ENCODE measurements around the gene KCNH2.
"Not testable (repeated sequence)": the region's sequence is repeated elsewhere in the genome, so short reads cannot be mapped to it uniquely, and the experiment has no call there.

KCNH2 gene

DNA sequence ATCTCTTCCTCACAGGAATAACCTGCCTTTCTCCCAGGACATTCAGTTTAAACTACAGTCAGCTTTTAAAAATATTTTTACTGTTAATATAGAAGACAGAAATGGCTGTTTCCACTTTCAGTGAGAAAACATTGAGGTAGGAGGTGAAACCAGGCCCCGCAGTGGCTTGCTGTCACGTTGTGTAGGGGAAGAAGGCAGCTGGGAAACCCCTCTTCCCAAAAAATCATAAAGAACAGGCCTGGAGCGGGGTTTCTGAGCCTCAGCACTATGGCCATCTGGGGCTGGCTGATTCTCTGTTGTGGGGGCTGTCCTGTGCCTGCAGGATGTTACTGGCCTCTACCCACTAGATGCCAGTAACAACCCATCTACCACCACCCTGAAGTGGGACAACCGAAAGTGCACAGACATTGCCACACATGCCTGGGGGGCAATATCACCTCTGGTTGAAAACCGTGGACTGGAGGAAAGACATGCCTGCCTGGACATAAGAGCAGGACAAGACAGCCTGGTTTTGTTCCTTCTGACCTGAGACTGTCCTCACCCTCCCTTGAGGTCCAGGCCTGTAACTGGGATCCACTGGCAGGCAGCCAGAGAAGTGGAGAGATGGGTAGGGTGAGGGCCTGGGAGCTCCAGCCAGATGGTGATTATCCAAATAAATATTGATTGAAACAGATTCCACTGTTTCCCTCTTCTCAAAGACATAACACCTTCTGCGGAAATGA lies 43.9 kb downstream of the KCNH2 start:
- no peak for DNase-seq

DNA sequence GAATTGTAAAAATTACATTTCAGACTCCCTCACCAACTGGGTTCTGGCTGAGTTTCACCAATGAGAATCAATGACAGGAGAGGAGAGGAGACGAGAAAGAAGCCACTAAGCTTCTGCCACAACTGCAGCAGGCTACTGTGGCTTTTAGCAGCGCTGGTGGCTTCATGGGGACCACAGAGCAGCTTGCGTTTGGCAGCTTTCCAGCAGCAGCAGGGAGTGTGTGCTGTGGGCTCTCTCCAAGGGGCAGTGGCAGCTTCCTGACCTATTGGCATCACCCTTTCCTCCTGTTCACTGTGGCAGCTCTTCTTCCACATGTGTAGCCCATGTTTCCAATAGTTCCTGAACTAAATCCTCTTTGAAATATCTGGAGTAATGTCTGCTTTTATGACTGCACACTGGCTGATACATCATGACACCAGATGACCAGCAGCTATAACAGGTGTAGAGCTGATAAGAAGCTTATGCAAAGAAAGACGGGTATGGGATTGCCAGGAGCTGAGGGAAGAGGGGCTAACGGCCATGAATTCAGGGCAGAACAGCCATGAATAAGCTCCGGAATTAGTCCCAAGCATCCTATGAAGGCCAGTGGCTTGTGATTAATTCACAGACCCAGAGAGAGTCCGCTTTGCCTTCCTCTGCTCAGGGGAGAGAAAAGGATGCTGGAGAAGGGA lies 46.8 kb downstream of the KCNH2 start:
- no peak for DNase-seq

DNA sequence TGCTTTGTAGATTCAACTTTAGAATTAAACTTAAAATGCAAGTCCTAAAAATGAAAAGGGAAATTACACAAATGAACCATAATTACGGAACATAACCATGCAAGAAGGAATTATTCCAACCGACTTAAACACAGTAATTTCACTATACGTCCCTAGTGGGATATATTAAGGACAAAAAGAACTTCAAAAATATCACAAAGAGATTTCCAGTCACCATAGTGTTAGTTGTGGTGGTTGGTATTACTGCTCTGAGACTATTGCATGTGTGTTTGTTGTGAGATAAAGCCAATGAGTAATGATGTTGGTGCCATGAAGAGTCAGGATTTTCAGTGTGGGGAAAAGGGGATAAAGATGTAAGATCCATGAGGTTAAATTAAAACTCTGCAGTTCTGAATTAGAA lies 49.6 kb downstream of the KCNH2 start:
- no peak for DNase-seq

DNA sequence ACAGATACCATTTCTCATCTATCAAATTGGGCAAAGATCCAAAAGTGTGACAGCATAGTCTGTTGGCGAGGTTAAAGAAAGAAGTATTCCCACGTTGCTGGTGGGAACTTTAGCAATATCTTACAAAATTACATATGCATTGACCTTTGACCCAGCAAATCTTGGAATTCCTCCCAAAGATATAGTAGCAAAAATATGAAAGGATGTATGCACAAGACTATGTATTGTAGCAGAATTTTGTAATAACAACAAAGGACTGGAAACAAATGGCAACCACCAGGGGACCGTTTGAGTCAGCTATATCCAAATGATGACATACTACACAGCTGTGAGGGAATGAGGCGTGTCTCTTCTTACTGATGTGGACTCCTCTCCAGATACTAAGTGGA lies 50.2 kb downstream of the KCNH2 start:
- no peak for DNase-seq

DNA sequence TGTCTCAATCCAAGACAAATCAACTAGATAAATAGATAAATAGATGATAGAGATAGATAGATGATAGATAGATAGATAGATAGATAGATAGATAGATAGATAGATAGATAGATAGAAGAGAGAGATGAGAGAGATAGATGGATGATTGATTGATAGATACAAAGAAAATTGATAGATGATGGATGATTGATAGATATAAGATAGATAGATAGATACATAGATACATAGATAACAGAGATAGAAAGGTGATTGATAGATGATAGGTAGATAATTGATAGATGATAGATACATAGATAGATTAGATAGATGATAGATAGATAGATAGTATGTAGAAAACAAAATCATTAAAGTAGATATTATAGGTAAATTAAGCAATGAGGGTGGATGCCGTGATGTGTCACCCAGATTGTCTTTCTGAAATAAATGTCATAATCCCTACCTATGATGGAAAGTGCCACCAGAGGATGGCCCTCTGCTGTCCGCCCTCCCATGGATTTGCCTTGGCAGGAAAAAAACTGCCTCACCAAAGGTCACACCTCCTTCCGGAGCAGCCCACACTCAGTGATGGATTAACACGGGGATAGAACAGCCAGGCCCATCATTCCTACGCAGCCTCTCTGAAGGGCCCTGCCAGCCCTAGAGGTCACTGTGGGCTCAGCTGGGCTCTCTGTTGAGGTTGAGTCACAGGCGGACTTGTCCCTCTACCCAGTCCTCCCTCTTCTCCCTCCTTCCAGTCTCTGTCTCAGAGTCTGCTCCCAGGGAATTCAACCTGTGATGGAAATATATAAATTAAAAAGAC lies 50.8 kb downstream of the KCNH2 start:
- no peak for DNase-seq

DNA sequence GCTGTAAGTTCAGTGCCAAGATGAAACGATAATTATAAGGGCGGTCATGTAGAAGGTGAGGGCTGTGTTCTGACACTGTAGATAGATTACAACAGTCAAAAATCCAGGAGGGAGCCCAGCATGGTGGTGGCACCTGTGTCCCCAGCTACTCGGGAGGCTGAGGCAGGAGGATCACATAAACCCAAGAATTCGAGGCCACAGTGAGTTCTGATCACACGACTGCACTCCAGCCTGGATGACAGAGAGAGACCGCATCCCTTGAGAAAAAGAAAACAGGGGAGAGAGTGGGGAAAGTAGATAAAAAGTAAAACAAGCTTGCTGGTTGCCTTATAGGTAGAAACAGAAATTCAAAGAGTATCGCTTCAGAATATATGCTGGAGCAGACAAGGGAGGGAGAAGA lies 52.1 kb downstream of the KCNH2 start:
- no peak for DNase-seq

DNA sequence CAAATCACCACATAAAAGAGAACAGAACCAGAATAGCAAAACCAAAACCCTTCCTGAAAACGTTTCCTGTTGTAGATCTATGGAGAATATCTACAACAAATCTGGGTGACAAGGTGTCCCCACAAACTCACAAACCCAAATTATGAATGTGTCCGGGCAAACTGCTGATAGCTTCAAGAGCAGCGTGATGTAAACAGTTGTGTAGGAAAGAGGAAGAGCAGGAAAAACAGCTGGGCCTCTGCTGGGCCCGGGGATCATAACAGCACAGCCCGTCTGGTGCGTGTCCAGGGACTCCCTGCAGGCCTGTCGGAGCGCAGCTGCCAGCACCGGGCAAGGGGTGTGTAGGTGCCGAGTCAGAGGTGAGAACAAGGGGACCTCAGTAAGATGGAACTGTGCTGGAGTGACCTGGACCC lies 53.7 kb downstream of the KCNH2 start:
- peak; percentile 18 to 48 (median 36) for DNase-seq

DNA sequence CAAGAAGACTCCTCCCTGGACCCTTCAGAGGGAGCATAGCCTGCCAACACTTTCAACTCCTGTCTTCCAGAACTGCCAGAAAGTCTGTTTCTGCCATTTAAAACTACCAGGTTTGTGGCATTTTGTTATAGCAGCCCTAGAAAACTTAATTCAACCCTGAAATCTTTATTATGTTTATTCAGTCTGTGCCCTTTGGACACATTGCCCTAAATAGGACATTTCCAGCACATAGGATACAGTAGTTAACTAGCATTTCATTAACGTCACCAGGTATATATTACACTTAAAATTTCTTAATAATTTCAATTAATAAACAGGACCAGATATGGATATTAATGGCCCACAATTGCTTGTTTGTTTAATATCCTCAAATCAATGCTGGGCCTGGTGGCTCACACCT lies 54.3 kb downstream of the KCNH2 start:
- no peak for DNase-seq

DNA sequence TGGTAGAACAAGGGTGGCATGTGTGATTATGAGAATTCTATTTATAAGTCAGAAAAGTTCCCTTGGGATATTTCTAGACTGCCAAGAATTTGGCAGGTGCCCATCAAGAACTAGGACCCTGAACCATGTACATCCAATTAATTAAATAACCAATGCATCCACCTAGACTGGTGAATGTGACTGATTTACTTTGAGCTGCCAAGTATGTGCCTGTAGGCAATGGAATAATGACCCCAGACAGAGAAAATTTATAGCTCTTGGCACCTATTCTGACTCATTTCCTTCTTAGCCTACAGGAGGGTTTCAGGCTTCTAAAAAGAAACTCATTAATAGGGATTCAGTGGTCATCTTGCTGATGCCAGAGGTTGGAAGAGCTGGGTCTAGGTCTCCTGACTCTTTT lies 54.9 kb downstream of the KCNH2 start:
- DNase-seq: no peak

DNA sequence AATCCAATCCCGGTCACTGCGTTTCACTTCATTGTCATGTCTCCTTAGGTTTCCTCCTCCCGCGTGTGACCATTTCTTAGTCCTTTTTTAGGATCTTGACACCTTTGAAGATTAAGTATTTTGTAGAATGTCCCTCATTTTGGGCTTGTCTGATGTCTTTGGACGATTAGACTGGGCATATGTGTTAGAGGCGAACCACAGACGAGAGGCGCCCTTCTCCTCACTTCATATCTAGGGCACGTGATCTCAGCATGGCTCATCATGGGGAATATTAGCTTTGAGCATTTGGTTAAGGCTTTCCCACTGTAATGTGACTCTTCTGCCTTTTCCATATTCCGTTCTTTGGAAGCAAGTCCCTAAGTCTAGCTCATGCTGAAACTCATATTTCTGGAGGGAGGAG lies 59.0 kb downstream of the KCNH2 start:
- no peak for DNase-seq

DNA sequence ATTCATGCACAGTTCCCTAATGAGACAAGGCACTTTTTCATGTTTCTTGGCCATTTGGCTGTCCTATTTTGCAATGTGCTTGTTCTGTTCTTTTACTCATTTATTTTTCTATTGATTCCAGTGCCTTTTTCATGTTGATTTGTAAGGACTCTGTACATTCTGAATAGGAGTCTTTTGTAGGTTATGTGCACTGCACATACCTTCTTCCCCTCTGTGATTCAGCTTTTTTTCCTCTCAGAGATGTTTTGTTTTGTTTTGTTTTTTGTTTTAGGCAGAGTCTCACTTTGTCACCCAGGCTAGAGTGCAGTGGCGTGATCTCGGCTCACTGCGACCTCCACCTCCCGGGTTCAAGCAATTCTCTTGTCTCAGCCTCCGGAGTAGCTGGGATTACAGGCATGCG lies 59.7 kb downstream of the KCNH2 start:
- DNase-seq: no peak

DNA sequence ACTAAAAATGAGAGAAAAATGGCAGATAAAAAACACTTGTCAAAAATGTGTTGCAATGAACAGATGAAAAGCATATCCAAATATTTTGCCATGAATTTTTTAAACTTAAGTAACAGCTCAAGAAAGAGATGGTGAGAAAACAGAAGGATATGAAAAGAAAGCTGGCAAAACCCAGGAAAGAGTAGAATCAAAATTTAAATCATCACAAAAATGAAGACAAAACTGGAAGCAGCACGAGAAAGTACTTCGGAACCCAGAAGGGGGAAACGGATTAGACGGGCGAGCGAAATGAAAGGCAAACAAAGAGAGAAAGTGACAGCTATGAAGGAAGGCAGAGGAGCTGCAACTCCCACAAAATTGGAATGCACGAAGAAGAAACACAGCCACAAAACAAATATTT lies 60.2 kb downstream of the KCNH2 start:
- no peak for DNase-seq

DNA sequence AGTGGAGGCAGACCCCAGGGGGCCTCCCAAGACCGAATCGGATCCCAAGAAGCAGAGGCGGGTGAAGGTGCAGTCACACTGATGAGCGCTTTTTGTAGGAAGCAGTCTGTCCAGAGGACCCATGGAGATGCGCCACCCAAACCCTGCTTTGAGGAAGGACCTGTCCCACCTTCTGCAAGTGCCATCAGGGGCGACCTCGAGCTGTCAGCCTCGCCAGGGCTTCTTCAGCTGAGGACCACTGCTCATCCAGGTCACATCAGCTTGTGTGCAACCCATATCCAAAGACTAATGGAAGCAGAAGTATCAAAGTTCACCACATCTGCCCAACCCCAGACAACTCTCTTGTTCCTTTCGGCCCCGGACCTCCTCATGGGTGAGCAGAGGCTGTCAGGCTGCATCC lies 61.5 kb downstream of the KCNH2 start:
- DNase-seq: no peak

DNA sequence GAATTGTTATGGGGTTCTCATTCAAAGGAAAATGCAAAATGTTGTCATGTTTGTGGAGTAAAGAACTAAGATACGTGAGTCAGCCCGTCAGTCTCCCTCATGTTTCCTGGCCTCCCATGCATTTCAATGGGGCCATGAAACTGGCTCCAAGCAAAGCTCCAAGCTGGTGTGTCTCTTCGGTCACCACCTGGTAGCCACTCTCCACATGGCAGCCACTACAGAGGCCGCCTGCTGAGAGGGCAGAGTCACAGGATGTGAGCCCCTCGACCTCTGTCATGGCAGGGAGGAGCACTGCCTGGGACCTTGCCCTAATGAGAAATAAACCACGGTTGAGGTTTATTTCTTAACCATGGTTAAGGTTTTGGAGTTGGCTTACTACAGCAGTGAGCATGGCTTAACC lies 63.2 kb downstream of the KCNH2 start:
- DNase-seq: no peak

DNA sequence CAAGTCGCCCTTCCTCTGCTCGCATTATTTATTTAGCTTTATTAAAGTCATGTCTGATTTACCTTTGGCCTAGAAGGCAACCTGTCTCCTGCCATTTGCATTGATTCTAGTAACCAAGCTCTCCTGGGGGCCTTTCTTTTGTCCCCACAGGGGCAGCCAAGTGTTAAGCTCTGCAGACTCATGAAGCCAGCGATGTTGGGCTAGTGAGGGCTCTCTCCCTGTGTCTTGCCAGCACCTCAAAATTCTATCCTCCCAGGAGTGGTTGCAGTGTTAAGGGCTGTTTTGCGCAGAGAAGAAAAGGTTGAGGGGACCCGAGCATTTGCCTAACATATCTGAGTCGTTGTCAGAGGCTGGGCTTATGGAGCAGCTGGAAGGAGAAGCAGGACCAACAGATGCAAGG lies 63.9 kb downstream of the KCNH2 start:
- DNase-seq: no peak

DNA sequence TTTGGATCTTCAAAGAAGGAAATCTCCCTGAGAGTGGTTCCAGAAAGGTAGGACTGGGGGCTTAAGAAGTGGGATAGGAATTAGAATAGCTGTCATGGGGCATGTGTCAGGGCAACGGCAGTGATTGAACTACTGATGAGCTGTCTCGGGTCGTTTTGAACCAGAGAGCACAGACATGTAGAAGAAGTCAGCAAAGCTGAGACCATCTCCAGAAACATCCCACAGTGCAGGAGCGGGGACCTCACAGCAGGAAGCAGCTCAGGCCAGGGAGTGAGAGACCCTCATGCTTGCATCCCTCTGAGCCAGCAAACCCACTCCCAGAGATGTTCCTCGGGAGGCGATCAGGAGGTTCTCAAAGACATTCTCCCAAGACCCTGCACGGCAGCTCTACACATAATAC lies 65.7 kb downstream of the KCNH2 start:
- no peak for DNase-seq

DNA sequence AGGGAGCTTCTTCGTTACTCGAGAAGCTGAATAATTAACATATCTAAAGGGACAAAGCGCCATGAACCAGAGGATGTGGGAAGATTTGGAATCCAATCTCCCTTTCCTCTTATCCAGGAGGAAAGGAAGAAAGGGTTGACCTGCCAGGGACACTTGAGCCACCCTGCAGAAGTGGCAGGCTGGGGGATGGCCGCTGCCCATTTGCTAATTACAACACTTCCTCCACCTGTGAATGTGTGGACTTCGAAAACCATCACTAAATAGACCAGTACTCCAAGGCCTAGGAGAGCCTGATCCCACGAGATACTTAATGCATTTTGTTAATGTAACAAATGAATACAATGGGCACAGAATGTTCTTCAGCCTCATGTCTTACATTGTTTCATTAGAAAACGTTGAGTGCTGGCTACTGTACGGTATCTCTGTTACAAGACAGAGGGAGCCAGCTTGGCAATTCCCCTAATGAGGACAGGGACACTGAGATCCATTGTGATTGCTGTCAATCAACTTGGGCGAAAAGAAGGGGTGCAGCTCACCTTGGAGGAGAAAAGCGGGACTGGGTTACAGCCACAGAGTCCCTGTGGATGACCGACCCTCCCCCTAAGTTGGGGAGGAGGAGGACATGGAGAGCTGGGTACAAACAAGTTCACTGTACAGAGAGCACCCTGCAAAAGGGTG lies 66.4 kb downstream of the KCNH2 start:
- no peak for DNase-seq

DNA sequence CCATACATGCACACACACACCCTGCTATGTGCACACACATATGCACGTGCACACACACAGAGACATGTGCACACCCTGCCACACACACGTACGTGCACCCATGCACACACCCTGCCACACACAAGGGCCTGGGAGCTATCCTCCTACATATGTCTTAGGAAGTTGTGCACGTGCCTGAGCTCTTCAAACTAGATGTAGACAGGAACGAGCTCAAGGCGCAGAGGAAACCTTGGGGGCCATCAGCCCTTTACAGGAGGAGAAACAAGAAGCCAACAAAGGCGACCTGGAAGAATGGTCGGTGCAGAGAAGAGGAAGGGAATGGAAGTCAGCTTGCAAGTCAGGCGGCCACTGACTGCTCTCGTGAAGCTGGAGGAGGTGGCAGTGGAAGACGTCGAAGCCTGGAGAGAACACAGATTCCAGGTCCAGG lies 67.1 kb downstream of the KCNH2 start:
- no peak for DNase-seq

DNA sequence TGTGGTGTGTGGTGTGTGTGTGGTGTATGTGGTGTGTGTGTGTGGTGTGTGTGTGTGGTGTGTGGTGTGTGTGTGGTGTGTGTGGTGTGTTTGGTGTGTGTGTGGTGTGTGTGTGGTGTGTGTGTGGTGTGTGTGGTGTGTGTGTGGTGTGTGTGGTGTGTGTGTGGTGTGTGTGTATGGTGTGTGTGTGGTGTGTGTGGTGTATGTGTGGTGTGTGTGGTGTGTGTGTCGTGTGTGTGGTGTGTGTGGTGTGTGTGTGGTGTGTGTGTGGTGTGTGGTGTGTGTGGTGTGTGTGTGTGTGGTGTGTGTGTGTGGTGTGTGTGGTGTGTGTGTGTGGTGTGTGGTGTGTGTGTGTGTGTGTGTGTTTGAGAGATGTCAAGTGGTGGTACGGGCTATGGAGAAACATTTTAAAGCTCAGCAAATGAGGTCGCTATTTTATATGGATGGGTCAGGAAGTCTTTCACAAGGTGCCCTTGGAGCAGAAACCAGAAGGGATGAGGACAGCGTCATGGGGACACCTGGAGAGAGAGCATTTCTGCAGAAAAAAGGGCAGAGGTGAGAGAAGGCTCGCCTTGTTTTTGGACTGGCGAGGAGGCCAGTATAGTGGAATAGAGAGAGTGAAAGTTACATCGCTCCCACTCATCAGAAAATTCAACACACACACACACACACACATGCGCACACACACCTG lies 67.7 kb downstream of the KCNH2 start:
- DNase-seq: not testable (repeated sequence)

DNA sequence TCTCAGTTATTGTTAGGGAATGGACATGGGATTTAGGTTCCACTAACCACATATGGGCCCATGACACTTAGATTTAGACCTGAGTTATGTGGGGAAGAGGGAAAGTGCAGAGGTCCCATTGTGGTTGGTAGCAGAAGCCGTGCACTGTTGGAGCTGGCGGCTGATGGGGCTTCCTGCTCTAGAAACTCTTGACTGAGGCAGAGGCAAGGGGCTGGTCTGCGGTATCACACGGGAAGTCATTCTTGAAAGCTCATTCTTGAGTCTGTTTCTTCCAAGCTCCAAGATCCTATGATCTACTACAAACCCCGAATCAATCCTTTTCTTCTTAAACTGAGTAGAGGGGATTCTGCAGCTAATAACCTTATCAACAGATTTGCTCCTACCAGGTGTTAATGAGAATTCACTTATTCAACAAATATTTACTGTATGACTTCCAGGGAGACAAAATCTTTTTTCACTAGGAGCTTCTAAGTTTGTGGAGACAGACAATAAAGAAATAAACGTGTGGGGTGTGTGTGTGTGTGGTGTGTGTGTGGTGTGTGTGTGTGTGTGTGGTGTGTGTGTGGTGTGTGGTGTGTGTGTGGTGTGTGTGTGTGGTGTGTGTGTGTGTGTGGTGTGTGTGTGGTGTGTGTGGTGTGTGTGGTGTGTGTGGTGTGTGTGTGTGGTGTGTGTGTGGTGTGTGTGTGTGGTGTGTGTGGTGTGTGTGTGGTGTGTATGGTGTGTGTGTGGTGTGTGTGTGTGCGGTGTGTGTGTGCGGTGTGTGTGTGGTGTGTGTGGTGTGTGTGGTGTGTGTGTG lies 68.7 kb downstream of the KCNH2 start:
- DNase-seq: no peak

DNA sequence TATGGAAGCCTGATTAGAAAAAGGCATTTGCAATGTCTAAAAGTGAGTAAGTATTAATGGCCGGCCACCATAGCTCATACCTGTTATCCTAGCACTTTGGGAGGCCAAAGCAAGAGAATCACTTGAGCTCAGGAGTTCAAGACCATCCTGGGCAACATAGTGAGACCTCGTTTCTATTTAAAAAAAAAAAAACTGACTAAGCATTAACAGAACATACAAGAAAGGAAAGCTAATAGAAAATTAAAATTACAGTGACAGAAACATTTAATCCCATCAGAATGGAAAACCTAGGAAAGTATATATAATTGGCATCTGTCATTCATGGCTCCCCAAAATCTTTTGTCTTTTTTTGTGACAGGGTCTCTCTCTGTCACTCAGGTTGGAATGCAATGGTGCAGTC lies 69.9 kb downstream of the KCNH2 start:
- no peak for DNase-seq
